Muscle of arm (tissue), 12 donors: ENCODE data around the gene CCDC149. TPM values are rescaled to one million over a fixed set of nuclear protein-coding genes. Genes with fewer than 3 reads are reported as not detected.

Experiments
- DNase-seq: peaks from one replicate; pipeline ENCODE4 v3.0.0-alpha.2; 2013
- polyA plus RNA-seq, 12 donors: library from polyadenylated mRNA; unstranded; fragments of 120-200 nt; gene quantifications; one replicate each; pipeline ENCODE4 v1.2.1, GENCODE V29; 2013; ENCODE audit not compliant: insufficient read length in 12 of 12

The CCDC149 gene
- polyA plus RNA-seq, 12 donors, result 7.9 to 15.5 (median 11.7) TPM; not detected in 1

- DNase-seq, result no peak
Observed at GRCh38 chr4:24881508-24882196, 31.2 kb downstream of the CCDC149 start.

GRCh38 chr4:24880186-24880585 is 32.7 kb downstream of the CCDC149 start:
- DNase-seq, result no peak

GRCh38 chr4:24878636-24879016 is 34.2 kb downstream of the CCDC149 start:
- no peak for DNase-seq

- DNase-seq, result no peak
Observed at GRCh38 chr4:24877868-24878635, 34.8 kb downstream of the CCDC149 start.

- no peak for DNase-seq
Observed at GRCh38 chr4:24876431-24876830, 36.4 kb downstream of the CCDC149 start.

GRCh38 chr4:24872720-24873119 is 40.1 kb downstream of the CCDC149 start:
- DNase-seq, result no peak

GRCh38 chr4:24871210-24871609 is 41.6 kb downstream of the CCDC149 start:
- DNase-seq, result no peak

- no peak for DNase-seq
Observed at GRCh38 chr4:24867766-24868296, 45.0 kb downstream of the CCDC149 start.

GRCh38 chr4:24867251-24867650 is 45.6 kb downstream of the CCDC149 start:
- no peak for DNase-seq

GRCh38 chr4:24865401-24865800 is 47.4 kb downstream of the CCDC149 start:
- no peak for DNase-seq

GRCh38 chr4:24863799-24864198 is 49.0 kb downstream of the CCDC149 start:
- no peak for DNase-seq

GRCh38 chr4:24862073-24862751 is 50.6 kb downstream of the CCDC149 start:
- DNase-seq, result no peak

- DNase-seq, result no peak
Observed at GRCh38 chr4:24858550-24858949, 54.3 kb downstream of the CCDC149 start.

GRCh38 chr4:24858026-24858425 is 54.8 kb downstream of the CCDC149 start:
- DNase-seq, result no peak

- DNase-seq, result no peak
Observed at GRCh38 chr4:24856586-24856985, 56.3 kb downstream of the CCDC149 start.

GRCh38 chr4:24855741-24856140 is 57.1 kb downstream of the CCDC149 start:
- no peak for DNase-seq

- DNase-seq, result no peak
Observed at GRCh38 chr4:24853142-24853541, 59.7 kb downstream of the CCDC149 start.

- peak; percentile 9 for DNase-seq
Observed at GRCh38 chr4:24850674-24851073, 62.2 kb downstream of the CCDC149 start.

- peak; percentile 33 for DNase-seq
Observed at GRCh38 chr4:24849756-24850155, 63.1 kb downstream of the CCDC149 start.

GRCh38 chr4:24849351-24849750 is 63.5 kb downstream of the CCDC149 start:
- DNase-seq, result no peak

- no peak for DNase-seq
Observed at GRCh38 chr4:24846716-24847115, 66.1 kb downstream of the CCDC149 start.

GRCh38 chr4:24845902-24846301 is 66.9 kb downstream of the CCDC149 start:
- DNase-seq, result no peak

- no peak for DNase-seq
Observed at GRCh38 chr4:24845132-24845531, 67.7 kb downstream of the CCDC149 start.
